PC-3 (cell line): Measurements from ENCODE around the gene S100A5. TPM values are rescaled to one million over a fixed set of nuclear protein-coding genes. Genes with fewer than 3 reads are reported as not detected.

Experiments
- ATAC-seq: fragments of 200-7000 bp; cut with Tn5 transposase; 2 replicates; pipeline ENCODE4 v1.9.1; 2020; ENCODE audit warnings: mild to moderate bottlenecking, moderate library complexity
- BruUV-seq: library from RNA; stranded (reverse); fragments of 400-500 nt; replicated peaks from 2 replicates; lab custom pipeline; 2021; lab: Mats Ljungman, UMichigan
- CTCF ChIA-PET: fragments of 300-600 bp; sonication (Branson Sonifier 250); formaldehyde crosslinking; loops from one replicate; lab custom pipeline; 2022; ENCODE audit warnings: antibody characterized with exemption; lab: Charles Lee
- POLR2A ChIA-PET: fragments of 300-600 bp; sonication (Branson Sonifier 250); formaldehyde crosslinking; loops from one replicate; lab custom pipeline; 2022; ENCODE audit warnings: antibody characterized with exemption; ENCODE audit not compliant: unreplicated experiment; lab: Charles Lee
- DNase-seq: peaks from one replicate; pipeline ENCODE4 v3.0.0-alpha.2; 2015
- H2AFZ ChIP-seq: fragments of 300-600 bp; sonication (generic); 2 replicates; pipeline ENCODE4 v1.6.0; 2016; ENCODE audit warnings: antibody characterized with exemption, low read length
- H3F3A ChIP-seq: fragments of 300-600 bp; sonication (generic); one replicate; pipeline ENCODE4 v1.6.0; 2017; ENCODE audit warnings: antibody characterized with exemption, low read length, control low read depth, mild to moderate bottlenecking; ENCODE audit not compliant: unreplicated experiment
- H3K27ac ChIP-seq: fragments of 300-600 bp; sonication (generic); 2 replicates; pipeline ENCODE4 v1.5.1; 2016; ENCODE audit warnings: mild to moderate bottlenecking, low read length
- H3K27me3 ChIP-seq: fragments of 300-600 bp; sonication (generic); 2 replicates; pipeline ENCODE4 v1.6.1; 2016; ENCODE audit warnings: low read length, mixed read lengths
- H3K36me3 ChIP-seq: fragments of 300-600 bp; sonication (generic); 2 replicates; pipeline ENCODE4 v1.6.1; 2016; ENCODE audit warnings: low read depth, mixed run types, low read length, mixed read lengths
- H3K4me1 ChIP-seq: fragments of 300-600 bp; sonication (generic); 2 replicates; pipeline ENCODE4 v1.5.1; 2016; ENCODE audit warnings: low read length; ENCODE audit not compliant: insufficient read depth
- H3K4me2 ChIP-seq: fragments of 300-600 bp; sonication (generic); 2 replicates; pipeline ENCODE4 v1.6.0; 2016; ENCODE audit warnings: low read length
- H3K4me3 ChIP-seq: fragments of 300-600 bp; sonication (generic); 2 replicates; pipeline ENCODE4 v1.5.1; 2016; ENCODE audit warnings: mild to moderate bottlenecking, low read length, mixed read lengths
- H3K79me2 ChIP-seq: fragments of 300-600 bp; sonication (generic); 2 replicates; pipeline ENCODE4 v1.6.1; 2017; ENCODE audit warnings: low read length, mixed read lengths
- H3K9ac ChIP-seq: fragments of 300-600 bp; sonication (generic); 2 replicates; pipeline ENCODE4 v1.6.0; 2016; ENCODE audit warnings: mild to moderate bottlenecking, low read length
- H3K9me2 ChIP-seq: fragments of 300-600 bp; sonication (generic); replicated peaks from 2 replicates; pipeline ENCODE4 v1.6.1; 2016; ENCODE audit warnings: mixed run types, low read length, mixed read lengths
- H3K9me3 ChIP-seq: fragments of 300-600 bp; sonication (generic); 2 replicates; pipeline ENCODE4 v1.6.1; 2016; ENCODE audit warnings: low read length, mixed read lengths
- H4K20me1 ChIP-seq: fragments of 300-600 bp; sonication (generic); 2 replicates; pipeline ENCODE4 v1.6.1; 2016; ENCODE audit warnings: low read length, mixed read lengths
- EZH2 ChIP-seq: fragments of 300-600 bp; sonication (generic); IDR thresholded peaks from one replicate; pipeline ENCODE4 v1.6.1; 2017; ENCODE audit warnings: antibody characterized with exemption, mild to moderate bottlenecking, low read length; ENCODE audit not compliant: unreplicated experiment
- EZH2phosphoT487 ChIP-seq: fragments of 300-600 bp; sonication (generic); IDR thresholded peaks from 2 replicates; pipeline ENCODE4 v1.6.1; 2018; ENCODE audit warnings: mild to moderate bottlenecking, antibody characterized with exemption, low read length, borderline replicate concordance
- intact Hi-C: fragments of 100-400 bp; cut with micrococcal nuclease; formaldehyde crosslinking; loops from 2 replicates; pipeline ENCODE4 v1.9.0; 2023
- total RNA-seq: library from RNA; depleted of rRNA; stranded (reverse); fragments of >200 nt; gene quantifications from 2 replicates; pipeline ENCODE4 v1.2.3, GENCODE V29; 2014
- TF ChIP-seq, protein P1 (sequence below): fragments of 300-600 bp; sonication (generic); conservative IDR thresholded peaks from 2 replicates; pipeline ENCODE4 v1.5.1; 2017; ENCODE audit warnings: antibody characterized with exemption, low read depth, mild to moderate bottlenecking, low read length

Gene S100A5
- total RNA-seq, 1 experiment from 2014 or later: 6.3 TPM

- H2AFZ ChIP-seq: no peak overlapping the region
- H3K36me3 ChIP-seq: no peaks in the 10 kb centered on the region
- H3K9me3 ChIP-seq: no peaks in the 10 kb centered on the region
- H3K9ac ChIP-seq: peak overlapping the region; percentile 94
- no peaks in the 10 kb centered on the region for H3K27me3 ChIP-seq
- peak overlapping the region; percentile 42 for H3K4me3 ChIP-seq
- ChIA-PET POLR2A (interaction anchor here (0.6 to 2.1 kb wide), 19 partner anchors 9 to 345 kb away, joined by 3 to 35 read pairs (median 7); partner anchors contain the start of genes S100A13, S100A16, S100A4 and S100A5), CTCF (interaction anchor here (0.5 to 2.1 kb wide), 7 partner anchors 22 to 120 kb away, joined by 3 to 25 read pairs (median 4); partner anchors contain the start of genes CHTOP, S100A13 and S100A6)
- H3K9me2 ChIP-seq: no peaks in the 10 kb centered on the region
- BruUV-seq: TSS peak; percentile 73
- no peaks in the 10 kb centered on the region for H4K20me1 ChIP-seq
- intact Hi-C loops: loop anchor here (1.0 kb wide), 2 partner anchors 21 to 43 kb away; partner anchors contain the start of gene S100A4
- peaks cover 60% of the 10 kb centered on the region for H3K4me1 ChIP-seq
- H3K79me2 ChIP-seq: peaks cover 38% of the 10 kb centered on the region
- peak; percentile 66 for ATAC-seq
- peak overlapping the region; percentile 100 for H3K27ac ChIP-seq
- peak overlapping the region; percentile 73 for H3K4me2 ChIP-seq
- TF ChIP-seq, protein P1, sequence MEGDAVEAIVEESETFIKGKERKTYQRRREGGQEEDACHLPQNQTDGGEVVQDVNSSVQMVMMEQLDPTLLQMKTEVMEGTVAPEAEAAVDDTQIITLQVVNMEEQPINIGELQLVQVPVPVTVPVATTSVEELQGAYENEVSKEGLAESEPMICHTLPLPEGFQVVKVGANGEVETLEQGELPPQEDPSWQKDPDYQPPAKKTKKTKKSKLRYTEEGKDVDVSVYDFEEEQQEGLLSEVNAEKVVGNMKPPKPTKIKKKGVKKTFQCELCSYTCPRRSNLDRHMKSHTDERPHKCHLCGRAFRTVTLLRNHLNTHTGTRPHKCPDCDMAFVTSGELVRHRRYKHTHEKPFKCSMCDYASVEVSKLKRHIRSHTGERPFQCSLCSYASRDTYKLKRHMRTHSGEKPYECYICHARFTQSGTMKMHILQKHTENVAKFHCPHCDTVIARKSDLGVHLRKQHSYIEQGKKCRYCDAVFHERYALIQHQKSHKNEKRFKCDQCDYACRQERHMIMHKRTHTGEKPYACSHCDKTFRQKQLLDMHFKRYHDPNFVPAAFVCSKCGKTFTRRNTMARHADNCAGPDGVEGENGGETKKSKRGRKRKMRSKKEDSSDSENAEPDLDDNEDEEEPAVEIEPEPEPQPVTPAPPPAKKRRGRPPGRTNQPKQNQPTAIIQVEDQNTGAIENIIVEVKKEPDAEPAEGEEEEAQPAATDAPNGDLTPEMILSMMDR: no peak
- TF ChIP-seq EZH2phosphoT487: no peak
- TF ChIP-seq EZH2: no peak
- DNase-seq: peak; percentile 99
- peaks cover 8% of the 10 kb centered on the region for H3F3A ChIP-seq
Observed at GRCh38 chr1:153566414-153567371, 26.0 kb upstream of the S100A5 start.

GRCh38 chr1:153565529-153566374 is 25.0 kb upstream of the S100A5 start, which contains the start of gene S100A2:
S100A2 (minus strand) TSS chr1:153565844; CDS start chr1:153563877, 1,967 bp downstream.
- Histone ChIP-seq H3K9ac (peak within 1 kb of the TSS; percentile 94), H3K9me2 (no peaks in the 10 kb centered on the region), H3F3A (peaks cover 8% of the 10 kb centered on the region), H2AFZ (0 out of 2 replicates have a peak within 1 kb of the TSS, but pooled peaks have one; percentile 10), H3K27ac (peak within 1 kb of the TSS; percentile 100), H3K9me3 (no peaks in the 10 kb centered on the region), H3K4me1 (peaks cover 63% of the 10 kb centered on the region), H3K4me3 (peak within 1 kb of the TSS; percentile 54), H3K36me3 (no peaks in the 10 kb centered on the region), H4K20me1 (no peaks in the 10 kb centered on the region), H3K4me2 (peak within 1 kb of the TSS; percentile 84), H3K79me2 (peaks cover 38% of the 10 kb centered on the region), H3K27me3 (no peaks in the 10 kb centered on the region)
- intact Hi-C loops: loop anchor here (1.0 kb wide), 2 partner anchors 20 to 44 kb away; partner anchors contain the start of gene S100A4
- ChIA-PET CTCF (interaction anchor here (0.8 to 2.1 kb wide), 6 partner anchors 21 to 68 kb away, joined by 3 to 25 read pairs (median 5); partner anchors contain the start of genes CHTOP, S100A13 and S100A6), POLR2A (interaction anchor here (0.6 to 2.1 kb wide), 16 partner anchors 8 to 515 kb away, joined by 3 to 35 read pairs (median 8); partner anchors contain the start of genes S100A13, S100A16, S100A4 and S100A5)
- ATAC-seq (peak; percentile 49), DNase-seq (peak; percentile 98)
- BruUV-seq: no TSS peak
- TF ChIP-seq EZH2phosphoT487 (no peak), EZH2 (no peak)
- TF ChIP-seq, protein P1: no peak
